Erythroblast (primary cell): ENCODE results near the gene IPCEF1.
A peak's percentile ranks its signal among the peaks of the same experiment; 100 is the strongest.

ENCODE experiments used
- DNase-seq, 2 experiments: peaks; one replicate each; lab custom pipeline; 2025; lab: John Stamatoyannopoulos, UW
- GATA1 ChIP-seq: IDR thresholded peaks from 2 replicates; pipeline ENCODE4 v1.6.1; 2011; ENCODE audit warnings: low read depth, mild to moderate bottlenecking, control low read depth, low read length, moderate library complexity
- POLR2A ChIP-seq: IDR thresholded peaks from 2 replicates; pipeline ENCODE4 v1.6.1; 2011; ENCODE audit warnings: mild to moderate bottlenecking, low read length

Gene IPCEF1

GRCh38 chr6:154386848-154387717 is 30.5 kb upstream of the IPCEF1 start:
- TF ChIP-seq GATA1 (no peak), POLR2A (no peak)
- no peak for DNase-seq

GRCh38 chr6:154384191-154384590 is 27.6 kb upstream of the IPCEF1 start:
- no peak for DNase-seq
- TF ChIP-seq POLR2A (no peak), GATA1 (no peak)

GRCh38 chr6:154383273-154383672 is 26.7 kb upstream of the IPCEF1 start:
- DNase-seq = no peak
- TF ChIP-seq POLR2A (no peak), GATA1 (no peak)

GRCh38 chr6:154382740-154383139 is 26.1 kb upstream of the IPCEF1 start:
- no peak for TF ChIP-seq GATA1
- TF ChIP-seq POLR2A = no peak
- no peak for DNase-seq

- DNase-seq = no peak
- TF ChIP-seq GATA1 (no peak), POLR2A (no peak)
Measured at GRCh38 chr6:154381548-154381947, 24.9 kb upstream of the IPCEF1 start.

- DNase-seq = no peak
- TF ChIP-seq POLR2A (no peak), GATA1 (no peak)
Measured at GRCh38 chr6:154380741-154381140, 24.1 kb upstream of the IPCEF1 start.

GRCh38 chr6:154379585-154379984 is 23.0 kb upstream of the IPCEF1 start:
- TF ChIP-seq POLR2A = no peak
- no peak for TF ChIP-seq GATA1
- no peak for DNase-seq

- no peak for TF ChIP-seq GATA1
- TF ChIP-seq POLR2A = no peak
Measured at GRCh38 chr6:154378518-154378917, 21.9 kb upstream of the IPCEF1 start.

GRCh38 chr6:154377726-154378125 is 21.1 kb upstream of the IPCEF1 start:
- no peak for DNase-seq
- TF ChIP-seq POLR2A (no peak), GATA1 (no peak)

More at GRCh38 chr6:154378518-154378917, 21.9 kb upstream of the IPCEF1 start:
- DNase-seq = no peak

GRCh38 chr6:154373971-154374370 is 17.4 kb upstream of the IPCEF1 start:
- no peak for TF ChIP-seq GATA1
- TF ChIP-seq POLR2A = no peak
- DNase-seq = no peak

- DNase-seq = no peak
- TF ChIP-seq POLR2A (no peak), GATA1 (no peak)
Measured at GRCh38 chr6:154371281-154371680, 14.7 kb upstream of the IPCEF1 start.

GRCh38 chr6:154370545-154370944 is 13.9 kb upstream of the IPCEF1 start:
- peak; percentile 8 to 16 for DNase-seq
- TF ChIP-seq GATA1 = no peak
- TF ChIP-seq POLR2A = no peak

- no peak for DNase-seq
- TF ChIP-seq POLR2A (no peak), GATA1 (no peak)
Measured at GRCh38 chr6:154367839-154368695, 11.5 kb upstream of the IPCEF1 start.

GRCh38 chr6:154367336-154367735 is 10.7 kb upstream of the IPCEF1 start:
- TF ChIP-seq GATA1 (no peak), POLR2A (no peak)
- no peak for DNase-seq

GRCh38 chr6:154363821-154364220 is 7.2 kb upstream of the IPCEF1 start:
- DNase-seq = no peak
- TF ChIP-seq POLR2A = no peak
- TF ChIP-seq GATA1 = no peak
